GM13976 (cell line): ENCODE measurements around the gene AFG1L.
"Not testable (repeated sequence)": the region's sequence is repeated elsewhere in the genome, so short reads cannot be mapped to it uniquely, and the experiment has no call there.

Source experiments
- DNase-seq: peaks from one replicate; pipeline ENCODE4 v3.0.0; 2012; ENCODE audit warnings: low spot score
- in situ Hi-C: fragments of 300-500 bp; cut with MboI; formaldehyde crosslinking; loops from one replicate; pipeline ENCODE4 v1.12.0; 2022; ENCODE audit warnings: low sequenced_read_pairs, mixed read lengths, inconsistent platforms; ENCODE audit not compliant: unreplicated experiment
- TF ChIP-seq, protein P1 (sequence below): IDR thresholded peaks from 2 replicates; pipeline ENCODE4 v1.5.1; 2012; ENCODE audit warnings: borderline replicate concordance, mild to moderate bottlenecking; ENCODE audit not compliant: insufficient read depth; ENCODE audit errors: extremely low read depth, missing control alignments, control extremely low read depth

Gene AFG1L

DNA sequence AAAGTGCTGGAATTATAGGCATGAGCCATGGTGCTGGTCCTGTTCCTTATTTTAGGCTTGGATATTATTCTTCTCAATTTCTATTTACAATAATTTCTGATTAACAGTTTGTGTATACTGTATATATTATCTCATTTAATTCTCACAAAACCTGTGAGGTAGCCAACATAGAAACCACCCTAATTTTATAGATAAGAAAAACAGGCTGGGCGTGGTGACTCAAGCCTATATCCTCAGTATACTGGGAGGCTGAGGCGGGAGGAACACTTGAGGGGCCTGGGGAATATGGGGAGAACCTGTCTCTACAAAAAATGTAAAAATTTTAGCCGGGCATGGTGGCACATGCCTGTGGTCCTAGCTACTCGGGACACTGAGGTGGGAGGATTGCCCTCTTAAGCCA is 3.8 kb upstream of the AFG1L start:
- in situ Hi-C loops: no loop called here
- DNase-seq: no peak
- TF ChIP-seq, protein P1, sequence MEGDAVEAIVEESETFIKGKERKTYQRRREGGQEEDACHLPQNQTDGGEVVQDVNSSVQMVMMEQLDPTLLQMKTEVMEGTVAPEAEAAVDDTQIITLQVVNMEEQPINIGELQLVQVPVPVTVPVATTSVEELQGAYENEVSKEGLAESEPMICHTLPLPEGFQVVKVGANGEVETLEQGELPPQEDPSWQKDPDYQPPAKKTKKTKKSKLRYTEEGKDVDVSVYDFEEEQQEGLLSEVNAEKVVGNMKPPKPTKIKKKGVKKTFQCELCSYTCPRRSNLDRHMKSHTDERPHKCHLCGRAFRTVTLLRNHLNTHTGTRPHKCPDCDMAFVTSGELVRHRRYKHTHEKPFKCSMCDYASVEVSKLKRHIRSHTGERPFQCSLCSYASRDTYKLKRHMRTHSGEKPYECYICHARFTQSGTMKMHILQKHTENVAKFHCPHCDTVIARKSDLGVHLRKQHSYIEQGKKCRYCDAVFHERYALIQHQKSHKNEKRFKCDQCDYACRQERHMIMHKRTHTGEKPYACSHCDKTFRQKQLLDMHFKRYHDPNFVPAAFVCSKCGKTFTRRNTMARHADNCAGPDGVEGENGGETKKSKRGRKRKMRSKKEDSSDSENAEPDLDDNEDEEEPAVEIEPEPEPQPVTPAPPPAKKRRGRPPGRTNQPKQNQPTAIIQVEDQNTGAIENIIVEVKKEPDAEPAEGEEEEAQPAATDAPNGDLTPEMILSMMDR: no peak

DNA sequence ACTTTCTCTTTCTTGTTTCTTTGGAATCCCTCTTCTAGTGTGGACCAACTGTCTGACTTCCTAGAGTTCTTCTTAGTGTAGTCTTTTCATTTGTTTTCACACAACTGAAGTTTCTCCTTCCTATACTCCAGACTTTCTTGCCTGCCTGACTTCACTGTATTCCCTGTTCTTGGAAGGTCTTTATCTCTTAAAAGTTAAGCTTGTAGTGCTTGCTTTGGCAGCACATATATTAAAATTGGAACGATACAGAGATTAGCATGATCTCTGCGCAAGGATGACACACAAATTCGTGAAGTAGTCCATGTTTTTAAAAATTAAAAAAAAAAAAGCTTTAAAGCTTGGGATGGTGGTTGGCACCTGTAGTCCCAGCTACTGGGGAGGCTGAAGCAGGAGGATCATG is 2.3 kb upstream of the AFG1L start:
- in situ Hi-C loops, DNase-seq: not testable (repeated sequence)

DNA sequence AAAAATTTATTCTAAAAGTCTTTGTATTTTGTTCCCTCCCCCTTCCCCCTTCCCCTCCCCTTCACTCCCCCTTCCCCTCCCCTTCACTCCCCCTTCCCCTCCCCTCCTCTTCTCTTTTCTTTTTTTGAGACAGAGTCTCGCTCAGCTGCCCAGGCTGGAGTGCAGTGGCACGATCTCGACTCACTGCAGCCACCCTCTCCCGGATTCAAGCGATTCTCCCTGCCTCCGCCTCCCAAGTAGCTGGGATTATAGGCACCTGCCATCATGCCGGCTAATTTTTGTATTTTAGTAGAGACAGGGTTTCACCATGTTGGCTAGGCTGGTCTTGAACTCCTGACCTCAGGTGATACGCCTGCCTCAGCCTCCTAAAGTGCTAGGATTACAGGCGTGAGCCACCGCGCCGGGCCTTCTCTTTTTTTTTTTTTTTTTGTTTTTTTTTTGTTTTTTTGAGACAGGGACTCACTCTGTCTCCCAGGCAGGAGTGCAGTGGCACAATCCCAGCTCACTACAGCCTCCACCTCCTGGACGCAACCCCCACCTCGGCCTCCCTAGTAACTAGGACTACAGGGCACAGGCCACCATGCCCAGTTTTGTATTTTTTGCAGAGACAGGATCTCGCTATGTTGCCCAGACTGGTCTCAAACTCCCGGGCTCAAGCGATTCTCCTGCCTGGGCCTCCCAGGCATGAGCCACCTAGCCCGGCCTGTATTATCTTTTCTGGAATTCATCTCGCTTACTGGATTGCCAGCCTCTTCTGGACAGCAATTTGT is 1.1 kb upstream of the AFG1L start:
- in situ Hi-C loops: no loop called here
- DNase-seq: no peak
- TF ChIP-seq, protein P1: no peak

DNA sequence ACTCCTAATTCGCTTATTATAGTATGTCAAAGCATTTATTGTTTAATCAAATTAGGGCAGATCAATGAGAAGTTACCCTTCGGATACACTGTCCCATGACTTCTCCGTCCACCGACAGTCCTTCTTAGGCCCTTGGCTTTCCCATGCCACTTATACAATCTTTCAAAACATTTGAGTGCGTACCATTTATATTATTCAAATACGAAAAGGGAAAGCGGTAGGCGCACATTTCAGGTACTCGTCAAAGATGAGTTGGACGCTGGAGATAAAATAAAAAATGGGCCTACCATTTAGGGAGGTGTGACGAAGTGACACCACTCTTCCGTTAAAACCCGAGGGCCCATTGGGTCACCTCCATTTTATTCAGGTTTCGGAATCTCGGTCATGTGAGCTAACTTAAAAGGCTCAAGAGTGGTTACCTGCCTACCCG is 542 bp upstream of the AFG1L start:
- no peak for DNase-seq
- TF ChIP-seq, protein P1: no peak
- in situ Hi-C loops: no loop called here

DNA sequence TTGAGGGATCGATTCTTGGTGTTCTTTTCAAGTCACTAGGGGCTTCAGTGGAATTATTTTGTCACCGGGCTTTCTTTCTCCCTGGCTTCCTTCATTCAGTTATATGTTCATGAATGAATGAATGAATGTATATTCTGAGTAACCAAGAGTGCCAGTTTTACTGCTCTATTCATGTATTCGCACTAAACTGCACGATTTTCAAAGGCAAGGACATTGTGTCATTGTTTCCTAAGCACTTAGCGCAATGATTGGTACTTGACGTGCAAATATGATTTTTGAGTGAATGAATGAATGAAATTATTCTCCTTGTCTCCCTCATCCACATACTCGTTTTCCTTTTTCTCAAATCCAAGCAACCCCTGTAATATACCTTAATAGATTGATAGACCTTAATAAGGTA is 822 bp downstream of the AFG1L start:
- DNase-seq: no peak
- TF ChIP-seq, protein P1: no peak
- in situ Hi-C loops: no loop called here

DNA sequence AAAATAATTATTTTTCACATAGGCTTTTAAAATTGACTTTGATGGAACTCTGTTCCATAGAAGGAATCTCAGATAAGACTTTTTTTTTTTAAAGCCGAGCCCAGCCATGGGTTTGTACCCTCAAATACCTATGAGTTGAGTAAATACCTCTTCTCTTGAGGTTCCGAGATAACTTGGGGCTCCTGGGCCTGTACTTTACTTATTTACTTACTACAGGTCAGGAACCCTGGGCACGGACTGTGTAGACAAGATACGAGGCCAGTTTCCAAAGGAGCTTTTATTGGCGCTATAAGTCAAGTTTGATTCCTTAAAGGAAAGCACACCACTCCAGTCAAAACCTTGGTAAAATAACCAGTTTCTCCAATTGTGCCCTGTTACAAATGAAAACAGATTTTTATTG is 7.5 kb downstream of the AFG1L start:
- in situ Hi-C loops: no loop called here
- no peak for DNase-seq

DNA sequence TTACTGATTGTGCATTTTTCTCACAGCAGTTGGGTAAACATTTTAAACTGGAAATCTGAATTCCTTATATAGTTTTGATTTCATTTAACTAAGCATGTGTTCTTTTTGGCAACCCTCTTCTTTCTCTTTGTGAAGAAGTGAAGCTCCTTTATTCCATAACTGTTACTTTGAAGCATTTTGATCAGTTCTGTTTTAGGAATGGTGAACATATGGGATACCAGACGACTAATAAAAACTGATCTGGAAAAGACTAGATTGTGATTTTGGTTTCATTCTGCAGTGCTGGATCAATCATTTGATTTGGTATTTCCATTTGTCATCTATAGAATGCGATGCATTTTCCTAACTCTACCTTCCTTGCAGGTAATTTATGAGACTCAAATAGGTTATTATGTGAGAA is 9.8 kb downstream of the AFG1L start:
- DNase-seq: no peak
- in situ Hi-C loops: no loop called here
- TF ChIP-seq, protein P1: no peak

More for the DNA sequence above, 7.5 kb downstream of the AFG1L start:
- TF ChIP-seq, protein P1: no peak

DNA sequence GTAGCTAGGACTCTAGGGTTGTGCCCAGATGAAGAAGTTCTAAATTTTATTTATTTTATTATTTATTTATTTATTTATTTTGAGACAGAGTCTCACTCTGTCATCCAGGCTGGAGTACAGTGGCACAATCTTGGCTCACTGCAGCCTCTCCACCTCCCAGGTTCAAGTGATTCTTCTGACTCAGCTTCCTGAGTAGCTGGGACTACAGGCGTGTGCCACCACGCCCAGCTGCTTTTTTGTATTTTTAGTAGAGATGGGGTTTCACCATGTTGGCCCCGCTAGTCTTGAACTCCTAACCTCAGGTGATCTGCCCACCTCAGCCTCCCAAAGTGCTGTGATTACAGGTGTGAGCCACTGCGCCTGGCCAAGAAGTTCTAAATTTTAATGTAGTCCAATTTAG is 13.8 kb downstream of the AFG1L start:
- DNase-seq, in situ Hi-C loops: not testable (repeated sequence)
